ENCODE measurements around the gene CCDC88B. TPM values are rescaled to one million over a fixed set of nuclear protein-coding genes. Genes with fewer than 3 reads are reported as not detected.

Gene CCDC88B
- total and polyA plus RNA-seq, 10 of the 15 experiments (the other 5 are each of a cell fraction or from before 2014, with no cell fraction given): 0.24 to 66.0 (median 19.2) TPM

DNA sequence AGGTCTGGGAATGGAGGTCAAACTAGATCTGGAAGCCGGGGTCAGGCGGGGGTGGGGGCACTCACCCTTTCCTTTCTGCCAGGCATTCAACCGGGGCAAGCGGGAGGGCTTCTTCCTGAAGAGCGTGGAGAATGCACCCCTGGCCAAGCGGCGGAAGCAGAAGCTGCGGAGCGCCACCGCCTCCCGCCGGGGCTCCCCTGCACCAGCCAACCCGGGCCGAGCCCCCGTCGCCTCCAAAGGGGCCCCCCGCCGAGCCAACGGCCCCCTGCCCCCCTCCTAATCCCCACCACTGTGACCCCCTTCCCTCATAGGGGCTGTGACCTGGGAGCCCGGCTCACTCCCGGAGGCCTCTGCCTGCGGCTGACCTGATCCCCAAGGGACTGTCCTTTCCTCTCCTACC, 31.2 kb downstream of the CCDC88B start (continued):
- TF ChIP-seq, protein P1, sequence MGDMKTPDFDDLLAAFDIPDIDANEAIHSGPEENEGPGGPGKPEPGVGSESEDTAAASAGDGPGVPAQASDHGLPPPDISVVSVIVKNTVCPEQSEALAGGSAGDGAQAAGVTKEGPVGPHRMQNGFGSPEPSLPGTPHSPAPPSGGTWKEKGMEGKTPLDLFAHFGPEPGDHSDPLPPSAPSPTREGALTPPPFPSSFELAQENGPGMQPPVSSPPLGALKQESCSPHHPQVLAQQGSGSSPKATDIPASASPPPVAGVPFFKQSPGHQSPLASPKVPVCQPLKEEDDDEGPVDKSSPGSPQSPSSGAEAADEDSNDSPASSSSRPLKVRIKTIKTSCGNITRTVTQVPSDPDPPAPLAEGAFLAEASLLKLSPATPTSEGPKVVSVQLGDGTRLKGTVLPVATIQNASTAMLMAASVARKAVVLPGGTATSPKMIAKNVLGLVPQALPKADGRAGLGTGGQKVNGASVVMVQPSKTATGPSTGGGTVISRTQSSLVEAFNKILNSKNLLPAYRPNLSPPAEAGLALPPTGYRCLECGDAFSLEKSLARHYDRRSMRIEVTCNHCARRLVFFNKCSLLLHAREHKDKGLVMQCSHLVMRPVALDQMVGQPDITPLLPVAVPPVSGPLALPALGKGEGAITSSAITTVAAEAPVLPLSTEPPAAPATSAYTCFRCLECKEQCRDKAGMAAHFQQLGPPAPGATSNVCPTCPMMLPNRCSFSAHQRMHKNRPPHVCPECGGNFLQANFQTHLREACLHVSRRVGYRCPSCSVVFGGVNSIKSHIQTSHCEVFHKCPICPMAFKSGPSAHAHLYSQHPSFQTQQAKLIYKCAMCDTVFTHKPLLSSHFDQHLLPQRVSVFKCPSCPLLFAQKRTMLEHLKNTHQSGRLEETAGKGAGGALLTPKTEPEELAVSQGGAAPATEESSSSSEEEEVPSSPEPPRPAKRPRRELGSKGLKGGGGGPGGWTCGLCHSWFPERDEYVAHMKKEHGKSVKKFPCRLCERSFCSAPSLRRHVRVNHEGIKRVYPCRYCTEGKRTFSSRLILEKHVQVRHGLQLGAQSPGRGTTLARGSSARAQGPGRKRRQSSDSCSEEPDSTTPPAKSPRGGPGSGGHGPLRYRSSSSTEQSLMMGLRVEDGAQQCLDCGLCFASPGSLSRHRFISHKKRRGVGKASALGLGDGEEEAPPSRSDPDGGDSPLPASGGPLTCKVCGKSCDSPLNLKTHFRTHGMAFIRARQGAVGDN (IDR thresholded peaks at IDR 0.05): no peak
- TF ChIP-seq ZNF274 (IDR thresholded peaks at IDR 0.05; ENCODE audit: insufficient read depth, insufficient read length) (no peak), NR2F1 (conservative IDR thresholded peaks at IDR 0.05) (no peak), HCFC1 (IDR thresholded peaks at IDR 0.05; ENCODE audit: low read length) (no peak)

DNA sequence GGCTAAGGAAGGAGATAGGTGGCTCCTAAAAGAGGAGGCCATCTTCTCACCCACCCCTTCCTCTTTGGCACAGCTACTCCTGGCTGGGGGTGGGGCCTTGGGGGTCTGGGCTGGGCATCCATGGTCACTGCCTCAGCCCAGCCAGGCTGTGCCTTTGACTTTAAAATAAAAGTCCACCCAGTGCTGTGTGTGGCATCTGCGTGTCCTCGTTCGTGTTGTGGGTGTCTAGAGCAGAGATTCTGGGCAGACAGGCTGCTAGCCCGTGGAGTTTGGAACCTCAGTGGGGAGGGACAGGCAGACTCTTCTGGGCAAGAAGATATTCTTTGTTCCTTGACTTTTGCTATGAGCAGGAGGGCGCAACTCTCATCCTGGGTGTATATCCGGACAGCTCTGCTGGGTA, 32.0 kb downstream of the CCDC88B start:
- Histone ChIP-seq H3K4me1 (ENCODE audit: control insufficient read depth, insufficient read depth, low read length) (0 out of 2 replicates have a peak, but pooled peaks cover 3% of the 10 kb centered on the region), H4K20me1 (ENCODE audit: control insufficient read depth, insufficient read depth) (no peaks in the 10 kb centered on the region), H2AFZ (ENCODE audit: control insufficient read depth, low read depth, low read length) (no peak overlapping the region), H3K36me3 (ENCODE audit: control insufficient read depth in 2 of 2, insufficient read depth in 2 of 2, low read length in 1 of 2) (peaks cover 0 to 1% of the 10 kb centered on the region in 2 experiments; a peak in 2 of 4 replicates), H3K9ac (ENCODE audit: control insufficient read depth, insufficient read depth, low read length) (no peak overlapping the region), H3K4me2 (ENCODE audit: control insufficient read depth, insufficient read depth) (no peak overlapping the region), H3K27me3 (replicated peaks in 1 of 2; ENCODE audit: control insufficient read depth in 2 of 2, insufficient read depth in 2 of 2, low read length in 1 of 2) (no peaks in the 10 kb centered on the region), H3K27ac (ENCODE audit: control insufficient read depth, insufficient read depth) (no peak overlapping the region), H3K4me3 (no peak overlapping the region), H3K9me3 (replicated peaks; ENCODE audit: control insufficient read depth, insufficient read depth, low read length) (no peaks in the 10 kb centered on the region), H3K79me2 (ENCODE audit: control insufficient read depth, insufficient read depth, low read length) (no peaks in the 10 kb centered on the region)
- intact Hi-C loops (cut with micrococcal nuclease; ENCODE audit: unreplicated experiment) (no loop called here), in situ Hi-C loops (cut with MboI) (no loop called here)
- FAIRE-seq: no peak
- WGBS (ENCODE audit: insufficient coverage, insufficient replicate concordance, low lambda C conversion rate, missing lambda C conversion rate): 93% methylated on average over 6 of the region's 6 CpGs
- BruUV-seq (replicated peaks): no TSS peak
- CTCF ChIA-PET: interaction anchor here (0.7 kb wide), 1 partner anchor 17 kb away, joined by 3 read pairs; no protein-coding TSS in a partner anchor
- RAD21 ChIA-PET (ENCODE audit: unreplicated experiment): no interaction called here
- no peak for ATAC-seq
- POLR2A ChIA-PET: no interaction called here
- SMC1A ChIA-PET (ENCODE audit: uncharacterized antibody, unreplicated experiment): no interaction called here
- no peak for DNase-seq (ENCODE audit: low read depth, low spot score)
- TF ChIP-seq, protein P2, sequence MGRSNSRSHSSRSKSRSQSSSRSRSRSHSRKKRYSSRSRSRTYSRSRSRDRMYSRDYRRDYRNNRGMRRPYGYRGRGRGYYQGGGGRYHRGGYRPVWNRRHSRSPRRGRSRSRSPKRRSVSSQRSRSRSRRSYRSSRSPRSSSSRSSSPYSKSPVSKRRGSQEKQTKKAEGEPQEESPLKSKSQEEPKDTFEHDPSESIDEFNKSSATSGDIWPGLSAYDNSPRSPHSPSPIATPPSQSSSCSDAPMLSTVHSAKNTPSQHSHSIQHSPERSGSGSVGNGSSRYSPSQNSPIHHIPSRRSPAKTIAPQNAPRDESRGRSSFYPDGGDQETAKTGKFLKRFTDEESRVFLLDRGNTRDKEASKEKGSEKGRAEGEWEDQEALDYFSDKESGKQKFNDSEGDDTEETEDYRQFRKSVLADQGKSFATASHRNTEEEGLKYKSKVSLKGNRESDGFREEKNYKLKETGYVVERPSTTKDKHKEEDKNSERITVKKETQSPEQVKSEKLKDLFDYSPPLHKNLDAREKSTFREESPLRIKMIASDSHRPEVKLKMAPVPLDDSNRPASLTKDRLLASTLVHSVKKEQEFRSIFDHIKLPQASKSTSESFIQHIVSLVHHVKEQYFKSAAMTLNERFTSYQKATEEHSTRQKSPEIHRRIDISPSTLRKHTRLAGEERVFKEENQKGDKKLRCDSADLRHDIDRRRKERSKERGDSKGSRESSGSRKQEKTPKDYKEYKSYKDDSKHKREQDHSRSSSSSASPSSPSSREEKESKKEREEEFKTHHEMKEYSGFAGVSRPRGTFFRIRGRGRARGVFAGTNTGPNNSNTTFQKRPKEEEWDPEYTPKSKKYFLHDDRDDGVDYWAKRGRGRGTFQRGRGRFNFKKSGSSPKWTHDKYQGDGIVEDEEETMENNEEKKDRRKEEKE (IDR thresholded peaks at IDR 0.05): no peak
- TF ChIP-seq TCF7 (IDR thresholded peaks at IDR 0.05; ENCODE audit: borderline replicate concordance) (no peak), KLF5 (IDR thresholded peaks at IDR 0.05; ENCODE audit: partially characterized antibody) (no peak), HDAC2 (IDR thresholded peaks at IDR 0.05) (no peak), ESRRA (IDR thresholded peaks at IDR 0.05; ENCODE audit: low read length) (no peak), MYC (IDR thresholded peaks at IDR 0.05; ENCODE audit: insufficient read depth, insufficient read length, insufficient replicate concordance, low read length, severe bottlenecking) (no peak), CBX3 (IDR thresholded peaks at IDR 0.05; ENCODE audit: borderline replicate concordance, low read depth) (no peak), RFX5 (IDR thresholded peaks at IDR 0.05; ENCODE audit: low read depth, low read length) (no peak), RELA (IDR thresholded peaks at IDR 0.05; ENCODE audit: borderline replicate concordance, partially characterized antibody) (no peak), ZNF274 (IDR thresholded peaks at IDR 0.05; ENCODE audit: insufficient read depth, insufficient read length) (no peak), HDGF (IDR thresholded peaks at IDR 0.05) (no peak)
- TF ChIP-seq, protein P3, sequence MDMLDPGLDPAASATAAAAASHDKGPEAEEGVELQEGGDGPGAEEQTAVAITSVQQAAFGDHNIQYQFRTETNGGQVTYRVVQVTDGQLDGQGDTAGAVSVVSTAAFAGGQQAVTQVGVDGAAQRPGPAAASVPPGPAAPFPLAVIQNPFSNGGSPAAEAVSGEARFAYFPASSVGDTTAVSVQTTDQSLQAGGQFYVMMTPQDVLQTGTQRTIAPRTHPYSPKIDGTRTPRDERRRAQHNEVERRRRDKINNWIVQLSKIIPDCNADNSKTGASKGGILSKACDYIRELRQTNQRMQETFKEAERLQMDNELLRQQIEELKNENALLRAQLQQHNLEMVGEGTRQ (IDR thresholded peaks at IDR 0.05; ENCODE audit: borderline replicate concordance, low read depth, low read length): no peak
- TF ChIP-seq, protein P4, sequence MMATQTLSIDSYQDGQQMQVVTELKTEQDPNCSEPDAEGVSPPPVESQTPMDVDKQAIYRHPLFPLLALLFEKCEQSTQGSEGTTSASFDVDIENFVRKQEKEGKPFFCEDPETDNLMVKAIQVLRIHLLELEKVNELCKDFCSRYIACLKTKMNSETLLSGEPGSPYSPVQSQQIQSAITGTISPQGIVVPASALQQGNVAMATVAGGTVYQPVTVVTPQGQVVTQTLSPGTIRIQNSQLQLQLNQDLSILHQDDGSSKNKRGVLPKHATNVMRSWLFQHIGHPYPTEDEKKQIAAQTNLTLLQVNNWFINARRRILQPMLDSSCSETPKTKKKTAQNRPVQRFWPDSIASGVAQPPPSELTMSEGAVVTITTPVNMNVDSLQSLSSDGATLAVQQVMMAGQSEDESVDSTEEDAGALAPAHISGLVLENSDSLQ (IDR thresholded peaks at IDR 0.05): no peak
